Measurements from ENCODE around the gene CDK5R2. TPM values are rescaled to one million over a fixed set of nuclear protein-coding genes. Genes with fewer than 3 reads are reported as not detected.

Gene CDK5R2
- polyA plus RNA-seq, 3 donors = 0.06 to 0.58 TPM; not detected in 1

GRCh38 chr2:218998414-218999002 is 39.0 kb downstream of the CDK5R2 start:
- WGBS, 3 donors = 27 to 69% (median 60%) methylated on average over 12 of the region's 12 CpGs
- H3K27ac ChIP-seq (ENCODE audit: low read depth, low read length) = no peak overlapping the region

GRCh38 chr2:218999021-218999880 is 39.8 kb downstream of the CDK5R2 start:
- no peak overlapping the region for H3K27ac ChIP-seq (ENCODE audit: low read depth, low read length)
- WGBS, 3 donors = 43 to 51% (median 49%) methylated on average over 10 of the region's 10 CpGs

- 10 to 15% (median 10%) methylated on average over 9 of the region's 9 CpGs for WGBS, 3 donors
- no peak overlapping the region for H3K27ac ChIP-seq (ENCODE audit: low read depth, low read length)
Observed at GRCh38 chr2:218999881-219000568, 40.6 kb downstream of the CDK5R2 start.

GRCh38 chr2:219000569-219000960 is 41.1 kb downstream of the CDK5R2 start:
- no peak overlapping the region for H3K27ac ChIP-seq (ENCODE audit: low read depth, low read length)
- WGBS, 3 donors = 14 to 23% (median 16%) methylated on average over 8 of the region's 8 CpGs

- H3K27ac ChIP-seq (ENCODE audit: low read depth, low read length) = no peak overlapping the region
- WGBS, 3 donors = 8 to 9% (median 9%) methylated on average over 21 to 26 of the region's 26 CpGs
Observed at GRCh38 chr2:219001100-219001576, 41.7 kb downstream of the CDK5R2 start.

- H3K27ac ChIP-seq (ENCODE audit: low read depth, low read length) = no peak overlapping the region
- WGBS, 3 donors = 1 to 3% (median 2%) methylated on average over 62 to 70 of the region's 70 CpGs
Observed at GRCh38 chr2:219001577-219002394, 42.3 kb downstream of the CDK5R2 start.

- 1 to 3% (median 2%) methylated on average over 68 to 72 of the region's 72 CpGs for WGBS, 3 donors
- no peak overlapping the region for H3K27ac ChIP-seq (ENCODE audit: low read depth, low read length)
Observed at GRCh38 chr2:219002395-219003266, 43.2 kb downstream of the CDK5R2 start.

- 8 to 9% (median 9%) methylated on average over 20 of the region's 20 CpGs for WGBS, 3 donors
Observed at GRCh38 chr2:219003267-219003634, 43.8 kb downstream of the CDK5R2 start.

GRCh38 chr2:219003979-219004378 is 44.5 kb downstream of the CDK5R2 start:
- H3K27ac ChIP-seq (ENCODE audit: low read depth, low read length) = no peak overlapping the region
- WGBS, 3 donors = 86 to 90% (median 88%) methylated on average over 3 of the region's 3 CpGs

More at GRCh38 chr2:219003267-219003634, 43.8 kb downstream of the CDK5R2 start:
- no peak overlapping the region for H3K27ac ChIP-seq (ENCODE audit: low read depth, low read length)

GRCh38 chr2:219009294-219009693 is 49.8 kb downstream of the CDK5R2 start:
- no peak overlapping the region for H3K27ac ChIP-seq (ENCODE audit: low read depth, low read length)
- 49 to 78% (median 64%) methylated on average over 2 of the region's 2 CpGs for WGBS, 3 donors

- 44 to 57% (median 52%) methylated on average over 6 of the region's 6 CpGs for WGBS, 3 donors
- H3K27ac ChIP-seq (ENCODE audit: low read depth, low read length) = no peak overlapping the region
Observed at GRCh38 chr2:219010162-219010756, 50.8 kb downstream of the CDK5R2 start.

- 79 to 88% (median 79%) methylated on average over 5 of the region's 5 CpGs for WGBS, 3 donors
- H3K27ac ChIP-seq (ENCODE audit: low read depth, low read length) = no peak overlapping the region
Observed at GRCh38 chr2:219010873-219011272, 51.4 kb downstream of the CDK5R2 start.

Other genes with a start within 250 kb of the CDK5R2 start
- 1 to 10 TPM; 4.0 to 7.8 (median 7.2) TPM for gene TTLL4, start 248.8 kb upstream of the CDK5R2 start, polyA plus RNA-seq
- 10 to 100 TPM in 2 of 3 donors, 1 to 10 TPM in 1; 4.8 to 20.8 (median 11.6) TPM for gene CYP27A1, start 177.5 kb upstream of the CDK5R2 start, polyA plus RNA-seq
- under 1 TPM in 1 of 3 donors, not detected in 2; 0.06 TPM for gene PRKAG3, start 127.9 kb upstream of the CDK5R2 start, polyA plus RNA-seq
- 1 to 10 TPM in 1 of 3 donors, under 1 TPM in 1, not detected in 1; 0.25 to 1.1 TPM for gene WNT6, start 99.9 kb upstream of the CDK5R2 start, polyA plus RNA-seq
- under 1 TPM in 1 of 3 donors, not detected in 2; 0.07 TPM for gene WNT10A, start 78.8 kb upstream of the CDK5R2 start, polyA plus RNA-seq
- under 1 TPM in 2 of 3 donors, not detected in 1; 0.09 to 0.58 TPM for gene FEV, start 25.5 kb downstream of the CDK5R2 start, polyA plus RNA-seq
- 10 to 100 TPM in 1 of 3 donors, not detected in 2; 12.9 TPM for gene CRYBA2, start 33.8 kb downstream of the CDK5R2 start, polyA plus RNA-seq
- gene CFAP65, start 81.8 kb downstream of the CDK5R2 start, polyA plus RNA-seq = under 1 TPM in 2 of 3 donors, not detected in 1; 0.03 to 0.04 TPM
- gene IHH, start 101.3 kb downstream of the CDK5R2 start, polyA plus RNA-seq = 1 to 10 TPM in 1 of 3 donors, under 1 TPM in 2; 0.02 to 1.4 (median 0.22) TPM
- 10 to 100 TPM in 1 of 3 donors, 1 to 10 TPM in 2; 8.8 to 12.8 (median 9.4) TPM for gene NHEJ1, start 201.1 kb downstream of the CDK5R2 start, polyA plus RNA-seq
- 1 to 10 TPM in 1 of 3 donors, under 1 TPM in 2; 0.48 to 2.0 (median 0.64) TPM for gene SLC23A3, start 210.4 kb downstream of the CDK5R2 start, polyA plus RNA-seq
- gene CNPPD1, start 217.3 kb downstream of the CDK5R2 start, polyA plus RNA-seq = 10 to 100 TPM; 33.4 to 58.3 (median 48.4) TPM
- gene RETREG2, start 218.6 kb downstream of the CDK5R2 start, polyA plus RNA-seq = 10 to 100 TPM; 34.3 to 44.2 (median 40.2) TPM
- 10 to 100 TPM; 26.0 to 38.9 (median 27.3) TPM for gene ZFAND2B, start 247.1 kb downstream of the CDK5R2 start, polyA plus RNA-seq